Activated T-cell treated with anti-CD3 and anti-CD28 coated beads for 4 hours (primary cell): Measurements from ENCODE around the gene LGALS9B.
"Not testable (repeated sequence)": the region's sequence is repeated elsewhere in the genome, so short reads cannot be mapped to it uniquely, and the experiment has no call there.

ENCODE experiments used
- DNase-seq: peaks from one replicate; pipeline ENCODE4 v3.0.0-alpha.2; 2020

Gene LGALS9B

GRCh38 chr17:20401306-20402022 lies 65.9 kb downstream of the LGALS9B start:
- not testable (repeated sequence) for DNase-seq

GRCh38 chr17:20400559-20401305 lies 66.6 kb downstream of the LGALS9B start:
- not testable (repeated sequence) for DNase-seq
